ENCODE data around the gene HS3ST5.
"Not testable (repeated sequence)": the region's sequence is repeated elsewhere in the genome, so short reads cannot be mapped to it uniquely, and the experiment has no call there.

The HS3ST5 gene

GRCh38 chr6:114327074-114327473 lies 15.7 kb downstream of the HS3ST5 start:
- no peak for DNase-seq

DNA sequence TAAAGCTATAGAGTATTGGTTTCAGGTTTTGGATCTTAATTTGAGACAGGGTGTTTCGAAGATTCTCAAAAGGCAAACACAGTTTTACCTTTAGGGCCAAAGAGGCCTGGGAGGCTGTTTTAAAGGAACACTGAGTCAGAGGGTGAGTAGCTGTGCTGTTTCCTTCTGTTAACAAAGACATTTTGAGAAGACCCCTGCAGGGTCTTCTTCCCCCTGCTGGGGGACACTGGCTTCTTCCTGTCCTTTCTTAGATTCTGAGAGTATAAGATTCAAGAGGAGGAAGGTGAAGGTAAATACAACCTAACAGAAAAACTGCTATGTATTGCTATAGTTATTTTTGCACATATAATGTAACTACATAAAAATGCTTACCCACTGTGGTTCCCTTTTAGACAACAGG lies 19.0 kb downstream of the HS3ST5 start:
- no peak for DNase-seq

- DNase-seq = no peak
Measured at GRCh38 chr6:114319749-114320148, 23.1 kb downstream of the HS3ST5 start.

GRCh38 chr6:114315831-114316595 lies 26.8 kb downstream of the HS3ST5 start:
- no peak for DNase-seq

GRCh38 chr6:114313816-114314215 lies 29.0 kb downstream of the HS3ST5 start:
- DNase-seq = not testable (repeated sequence)

- DNase-seq = no peak
Measured at GRCh38 chr6:114312931-114313330, 29.9 kb downstream of the HS3ST5 start.

GRCh38 chr6:114310053-114310452 lies 32.8 kb downstream of the HS3ST5 start:
- DNase-seq = no peak

DNA sequence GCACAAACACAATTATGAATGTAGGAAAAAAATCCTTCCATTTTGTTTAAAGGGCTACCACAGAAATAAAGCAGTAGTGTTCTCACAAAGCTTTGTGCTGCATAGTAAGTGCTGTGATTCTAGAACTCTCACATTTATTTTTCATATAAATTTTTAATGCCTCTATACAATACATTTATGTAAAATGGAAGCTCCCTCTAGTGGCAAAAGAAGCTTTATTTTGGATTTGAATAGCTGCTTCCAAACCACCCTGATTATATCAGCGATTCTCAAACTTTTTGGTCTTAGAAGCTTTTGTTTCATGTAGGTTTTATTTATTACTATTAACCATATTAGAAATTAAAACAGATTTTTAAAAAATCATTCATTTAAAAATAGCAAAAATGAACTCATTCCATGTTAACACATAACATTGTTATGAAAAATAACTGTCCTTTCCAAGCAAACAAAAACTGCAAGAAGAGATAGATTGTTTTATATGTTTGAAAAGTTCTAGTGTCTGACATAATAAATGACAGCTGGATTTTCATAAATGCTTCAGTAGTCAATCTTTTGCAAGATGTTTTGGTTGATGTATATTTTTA lies 38.4 kb downstream of the HS3ST5 start:
- peak in 1 of 2 experiments; percentile 3 for DNase-seq

DNA sequence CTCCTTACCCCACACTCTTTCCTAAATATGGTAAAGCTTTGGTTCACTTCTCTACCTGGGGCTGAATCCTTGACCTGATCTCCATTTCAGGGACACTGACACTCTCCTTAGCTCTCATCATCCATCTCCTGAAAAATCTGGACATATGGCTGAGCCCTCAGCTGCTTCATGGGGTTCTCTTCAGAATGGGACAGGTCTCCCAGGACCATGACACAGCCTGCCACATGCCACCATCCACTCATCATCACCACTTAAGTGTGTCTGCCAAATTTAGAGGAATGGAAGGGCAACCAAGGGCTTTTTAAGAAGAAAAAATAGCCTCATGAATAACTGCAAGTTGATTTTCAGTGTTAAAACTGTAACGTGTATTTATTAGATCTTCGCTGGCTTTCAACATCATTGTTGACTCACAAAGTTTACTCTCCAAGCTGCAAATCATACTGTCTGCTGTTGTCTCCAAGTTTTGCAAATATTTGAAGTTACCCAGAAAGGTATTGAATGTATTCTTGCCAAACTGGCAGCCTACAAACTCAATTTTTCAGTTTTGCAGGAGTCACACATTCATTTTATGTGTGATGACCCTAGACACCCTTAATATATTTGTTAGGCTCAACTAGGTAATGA lies 41.1 kb downstream of the HS3ST5 start:
- DNase-seq = no peak

DNA sequence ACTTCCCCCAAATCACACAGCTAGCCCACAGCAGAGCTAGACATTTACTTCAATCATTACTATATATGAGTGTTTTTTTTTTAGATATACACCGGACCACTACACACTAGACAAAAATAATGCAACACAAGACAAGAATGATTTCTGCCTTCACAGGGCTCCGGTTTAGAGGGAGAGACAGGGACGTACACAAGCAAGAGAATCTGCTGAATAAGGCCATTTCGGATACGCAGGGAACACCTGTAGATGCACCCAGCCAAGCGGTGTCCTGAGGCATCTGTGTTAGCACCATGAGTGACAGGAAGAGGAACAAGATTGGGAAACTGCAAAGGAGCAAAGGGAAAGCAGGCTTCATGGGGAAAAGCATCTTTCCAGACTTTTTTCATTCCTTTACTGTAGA lies 45.7 kb downstream of the HS3ST5 start:
- no peak for DNase-seq

- DNase-seq = no peak
Measured at GRCh38 chr6:114292431-114292830, 50.4 kb downstream of the HS3ST5 start.

- no peak for DNase-seq
Measured at GRCh38 chr6:114291428-114291827, 51.4 kb downstream of the HS3ST5 start.

DNA sequence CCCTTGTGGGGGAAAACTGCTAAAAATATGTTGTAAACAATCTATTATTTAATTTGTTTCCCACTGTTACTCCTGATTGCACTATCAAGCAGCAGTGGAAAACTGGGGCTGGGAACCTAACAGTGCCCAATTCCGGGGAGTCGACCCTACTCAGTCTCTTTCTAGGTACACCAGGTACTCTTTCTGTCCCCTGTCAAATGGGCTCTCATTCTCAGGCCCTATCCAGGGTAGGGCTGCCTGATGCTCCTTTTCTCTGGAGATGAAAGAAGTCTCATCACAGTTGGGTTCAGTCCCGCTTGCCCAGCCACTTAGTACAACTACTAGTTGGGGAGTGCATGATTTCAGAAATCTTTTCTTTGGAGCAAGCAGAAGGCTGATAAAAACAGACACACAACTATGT lies 52.0 kb downstream of the HS3ST5 start:
- DNase-seq = no peak

DNA sequence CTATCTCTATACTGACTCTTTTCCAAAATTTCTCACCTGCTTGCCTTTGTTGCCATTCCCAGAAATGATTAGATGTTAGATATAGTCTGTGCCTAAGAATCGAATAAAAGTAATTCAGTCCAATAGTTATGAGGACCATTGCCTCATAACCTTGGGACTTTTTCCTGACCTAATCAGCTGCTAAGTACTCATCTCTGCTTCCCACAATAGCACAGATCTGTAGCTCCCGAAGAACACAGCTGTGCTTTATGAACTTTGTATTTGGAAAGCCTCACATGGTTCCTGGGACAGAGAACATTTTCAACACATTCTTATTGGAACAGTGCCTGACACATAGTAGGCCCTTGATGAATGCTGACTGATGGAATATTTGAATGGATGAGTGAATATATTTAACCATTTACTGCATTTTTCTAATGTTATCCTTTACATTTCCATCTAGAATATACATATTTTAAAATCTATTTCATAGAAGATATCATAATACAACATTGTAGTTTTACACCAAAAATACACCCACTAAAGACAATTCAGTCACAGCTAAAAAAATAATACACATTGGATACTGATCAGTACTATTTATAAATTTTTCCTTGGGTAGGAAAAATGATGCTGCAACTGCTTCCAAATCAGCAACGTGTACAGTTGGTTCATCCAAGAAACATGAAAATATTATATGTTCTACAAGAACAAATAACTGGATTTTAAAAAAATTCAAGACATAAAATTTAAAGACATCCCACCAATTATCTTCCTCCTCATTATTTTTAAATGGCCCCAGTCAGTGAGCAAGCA lies 53.9 kb downstream of the HS3ST5 start:
- no peak for DNase-seq

- DNase-seq = no peak
Measured at GRCh38 chr6:114287461-114287860, 55.4 kb downstream of the HS3ST5 start.

DNA sequence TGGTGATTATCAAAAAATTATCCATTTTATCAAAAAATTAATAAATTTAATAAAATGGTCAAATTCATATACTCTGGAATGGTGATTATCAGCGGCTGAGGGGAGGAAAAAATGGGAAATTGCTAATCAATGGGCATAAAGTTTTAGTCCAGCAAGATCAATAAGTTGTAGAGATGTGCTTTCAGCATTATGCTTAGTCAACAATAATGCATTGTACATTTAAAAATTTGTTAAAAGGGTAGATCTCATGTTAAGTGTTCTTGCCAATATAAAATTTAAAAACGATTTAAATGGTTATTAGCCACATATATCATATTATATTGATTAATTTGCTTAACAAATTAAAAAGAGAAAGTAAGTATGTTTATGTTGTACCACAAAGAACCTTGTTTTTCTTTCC lies 56.6 kb downstream of the HS3ST5 start:
- no peak for DNase-seq

DNA sequence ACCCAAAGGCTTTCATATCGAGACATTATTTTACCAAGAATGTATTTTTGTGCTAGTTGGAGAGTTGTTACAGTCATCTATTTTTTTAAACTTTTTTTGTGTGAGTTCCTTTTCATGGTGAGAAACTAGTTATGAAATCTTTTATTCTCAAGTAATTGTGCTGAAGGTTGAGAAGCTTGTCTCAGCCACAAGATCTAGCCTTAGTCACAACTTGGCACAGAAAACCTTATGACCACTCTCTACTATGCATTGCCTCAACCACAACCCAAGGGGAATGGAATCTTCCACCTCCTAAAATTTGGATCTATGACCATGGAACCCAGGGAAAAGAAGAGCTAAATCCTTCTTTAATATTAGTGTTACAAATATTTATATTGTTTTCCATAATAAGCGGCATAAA lies 58.5 kb downstream of the HS3ST5 start:
- no peak for DNase-seq

DNA sequence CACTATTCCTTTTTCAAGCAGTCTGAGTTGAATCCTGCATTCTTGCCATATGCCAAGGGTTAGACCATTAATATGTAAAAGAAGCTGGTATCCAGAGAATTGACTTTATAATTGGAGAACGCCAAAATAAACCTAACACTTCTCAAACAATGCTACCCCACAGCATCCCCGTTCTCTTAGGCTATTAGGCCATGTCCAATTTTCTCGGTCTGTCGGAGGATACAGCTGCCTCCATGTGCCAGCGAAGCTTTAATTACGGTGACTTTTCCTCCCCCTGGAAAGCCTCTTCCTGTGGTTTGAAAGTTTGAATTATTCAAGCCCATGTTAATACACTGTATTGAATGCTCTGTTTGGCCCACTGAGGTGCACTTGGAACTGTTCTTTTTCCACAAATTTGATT lies 60.5 kb downstream of the HS3ST5 start:
- DNase-seq = peak in 1 of 2 experiments; percentile 20

GRCh38 chr6:114281496-114281895 lies 61.3 kb downstream of the HS3ST5 start:
- no peak for DNase-seq

GRCh38 chr6:114280239-114280982 lies 62.4 kb downstream of the HS3ST5 start:
- no peak for DNase-seq

DNA sequence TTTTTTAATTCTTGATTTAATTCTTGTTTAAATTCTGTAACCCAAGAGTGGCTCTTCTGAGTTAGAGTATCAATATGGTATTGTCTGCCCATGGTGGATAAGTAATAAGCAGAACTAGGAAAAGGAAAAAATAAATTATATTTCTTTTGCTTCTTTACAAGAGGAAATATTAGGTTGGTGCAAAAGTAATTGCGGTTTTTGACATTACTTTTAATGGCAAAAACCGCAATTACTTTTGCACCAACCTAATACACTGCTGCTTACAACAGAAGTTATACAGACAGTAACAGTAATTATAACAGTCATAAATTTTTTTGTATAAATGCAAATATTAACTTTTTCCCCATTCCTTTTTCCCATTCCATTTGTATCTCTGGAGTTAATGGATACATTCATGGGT lies 65.6 kb downstream of the HS3ST5 start:
- no peak for DNase-seq

DNA sequence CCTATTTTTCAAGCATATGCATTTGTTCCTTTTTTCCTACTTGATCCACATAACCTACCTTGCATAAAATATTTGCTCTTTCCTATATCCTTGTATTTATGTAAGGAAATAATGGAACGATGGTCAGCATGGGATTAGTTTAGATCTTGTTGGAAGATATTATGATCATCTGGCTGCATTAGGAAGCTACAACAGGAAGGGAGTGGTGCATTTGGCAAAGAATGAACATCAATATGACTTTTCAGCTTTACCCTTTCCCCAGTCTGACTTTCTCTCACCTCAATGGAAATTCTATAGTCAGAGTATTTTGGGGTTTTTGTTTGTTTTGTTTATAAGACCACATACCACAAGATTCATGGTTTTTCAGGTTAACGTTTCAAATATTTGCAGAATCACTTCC lies 66.0 kb downstream of the HS3ST5 start:
- no peak for DNase-seq

GRCh38 chr6:114274836-114275235 lies 68.0 kb downstream of the HS3ST5 start:
- DNase-seq = no peak
